PFSK-1 (cell line): ENCODE data around the gene KPTN.

Experiments
- FOXP2 ChIP-seq: optimal IDR thresholded peaks from 2 replicates; pipeline ENCODE3; 2011; ENCODE audit warnings: borderline replicate concordance, control low read depth, inconsistent platforms; ENCODE audit not compliant: insufficient read depth; ENCODE audit errors: extremely low read length, extremely low read depth
- POLR2AphosphoS5 ChIP-seq: IDR thresholded peaks from 2 replicates; pipeline ENCODE4 v1.6.1; 2012; ENCODE audit warnings: low read depth, mild to moderate bottlenecking, control low read depth, low read length, moderate library complexity
- REST ChIP-seq, 2 experiments: IDR thresholded peaks; 2 replicates each; pipeline versions ENCODE4 v1.6.1 to v1.8.0; 2011 to 2012; ENCODE audit warnings: low read depth in 2 of 2, low read length in 2 of 2, control low read depth in 1 of 2, inconsistent platforms in 1 of 2, mild to moderate bottlenecking in 1 of 2, moderate library complexity in 1 of 2; ENCODE audit not compliant: insufficient read depth in 1 of 2
- SIN3A ChIP-seq: IDR thresholded peaks from 2 replicates; pipeline ENCODE4 v1.6.1; 2012; ENCODE audit warnings: mild to moderate bottlenecking, low read length, moderate library complexity, borderline replicate concordance; ENCODE audit not compliant: insufficient read depth
- TAF1 ChIP-seq: IDR thresholded peaks from 2 replicates; pipeline ENCODE4 v1.6.1; 2012; ENCODE audit warnings: low read length, control low read depth, borderline replicate concordance; ENCODE audit not compliant: insufficient read depth

GRCh38 chr19:47470447-47471195 lies 13.4 kb downstream of the KPTN start:
- no peak for TF ChIP-seq SIN3A
- no peak for TF ChIP-seq POLR2AphosphoS5
- TF ChIP-seq TAF1: no peak
- TF ChIP-seq REST (IDR thresholded peaks at IDR 0.05; ENCODE audit: insufficient read depth in 1 of 2, low read depth in 2 of 2, low read length in 2 of 2): no peak
- TF ChIP-seq FOXP2: no peak
